CD4-positive, CD25-positive, alpha-beta regulatory T cell (primary cell): ENCODE data around the gene RLIM. TPM values are rescaled to one million over a fixed set of nuclear protein-coding genes. Genes with fewer than 3 reads are reported as not detected.

ENCODE experiments used
- polyA plus RNA-seq, 4 donors: library from polyadenylated mRNA; unstranded; fragments of 300-500 nt; fragmentation: Illumina TruSeq; gene quantifications; one replicate each; pipeline ENCODE4 v1.2.3, GENCODE V29; 2021
- total RNA-seq: library from RNA; stranded (reverse); gene quantifications from one replicate; pipeline ENCODE4 v1.2.3, GENCODE V29; 2022

RLIM gene
- total and polyA plus RNA-seq, 5 donors from 2014 or later, result 4.8 to 49.7 (median 7.2) TPM

Other genes starting within 250 kb of the RLIM start
- 0.15 TPM for gene SLC16A2, start 193.1 kb downstream of the RLIM start, total RNA-seq
- under 1 TPM in 1 of 4 donors, not detected in 3; 0.17 TPM for gene SLC16A2, start 193.1 kb downstream of the RLIM start, polyA plus RNA-seq